ENCODE results near the gene CCNL1. TPM values are rescaled to one million over a fixed set of nuclear protein-coding genes. Genes with fewer than 3 reads are reported as not detected.

The CCNL1 gene
- total RNA-seq, 1 donor from 2014 or later, result 21.2 TPM

- no peak for ATAC-seq
- intact Hi-C loops (cut with DNase I), result no loop called here
Measured at GRCh38 chr3:157152930-157153329, 7.0 kb downstream of the CCNL1 start.

GRCh38 chr3:157152438-157152837 is 7.5 kb downstream of the CCNL1 start:
- no peak for ATAC-seq
- intact Hi-C loops (cut with DNase I), result no loop called here
- no peak for DNase-seq (ENCODE audit: missing footprints)

More at GRCh38 chr3:157152930-157153329, 7.0 kb downstream of the CCNL1 start:
- DNase-seq (ENCODE audit: missing footprints), result no peak

- intact Hi-C loops (cut with DNase I), result no loop called here
- DNase-seq (ENCODE audit: missing footprints), result no peak
- ATAC-seq, result no peak
Measured at GRCh38 chr3:157151627-157152026, 8.3 kb downstream of the CCNL1 start.

GRCh38 chr3:157151151-157151550 is 8.8 kb downstream of the CCNL1 start:
- intact Hi-C loops (cut with DNase I), result no loop called here
- no peak for DNase-seq (ENCODE audit: missing footprints)
- no peak for ATAC-seq

GRCh38 chr3:157149136-157149696 is 10.7 kb downstream of the CCNL1 start:
- ATAC-seq, result no peak
- DNase-seq (ENCODE audit: missing footprints), result no peak
- intact Hi-C loops (cut with DNase I), result no loop called here

- DNase-seq (ENCODE audit: missing footprints) (no peak), ATAC-seq (no peak)
- intact Hi-C loops (cut with DNase I), result no loop called here
Measured at GRCh38 chr3:157148196-157148889, 11.6 kb downstream of the CCNL1 start.

GRCh38 chr3:157147099-157147803 is 12.7 kb downstream of the CCNL1 start:
- no peak for ATAC-seq
- DNase-seq (ENCODE audit: missing footprints), result no peak
- intact Hi-C loops (cut with DNase I), result no loop called here

- ATAC-seq (no peak), DNase-seq (ENCODE audit: missing footprints) (no peak)
- intact Hi-C loops (cut with DNase I), result no loop called here
Measured at GRCh38 chr3:157145606-157146322, 14.2 kb downstream of the CCNL1 start.

- no peak for ATAC-seq
- intact Hi-C loops (cut with DNase I), result no loop called here
- DNase-seq (ENCODE audit: missing footprints), result no peak
Measured at GRCh38 chr3:157142315-157142714, 17.6 kb downstream of the CCNL1 start.

GRCh38 chr3:157139938-157140534 is 19.9 kb downstream of the CCNL1 start:
- no peak for ATAC-seq
- intact Hi-C loops (cut with DNase I), result loop anchor here (5.0 kb wide), 2 partner anchors 593 to 988 kb away; no protein-coding TSS in a partner anchor
- no peak for DNase-seq (ENCODE audit: missing footprints)

GRCh38 chr3:157136647-157137387 is 23.1 kb downstream of the CCNL1 start:
- intact Hi-C loops (cut with DNase I), result loop anchor here (2.0 to 5.0 kb wide), 3 partner anchors 320 to 985 kb away; no protein-coding TSS in a partner anchor
- DNase-seq (ENCODE audit: missing footprints) (no peak), ATAC-seq (peak; percentile 40)

- DNase-seq (ENCODE audit: missing footprints) (no peak), ATAC-seq (peak; percentile 53)
- intact Hi-C loops (cut with DNase I), result loop anchor here (2.0 to 5.0 kb wide), 4 partner anchors 319 to 984 kb away; partner anchors contain the start of gene TIPARP
Measured at GRCh38 chr3:157135671-157136396, 24.1 kb downstream of the CCNL1 start.

GRCh38 chr3:157134620-157135191 is 25.2 kb downstream of the CCNL1 start:
- intact Hi-C loops (cut with DNase I), result loop anchor here (1.0 to 5.0 kb wide), 5 partner anchors 45 to 982 kb away; partner anchors contain the start of genes LEKR1 and TIPARP
- ATAC-seq (peak; percentile 48), DNase-seq (ENCODE audit: missing footprints) (no peak)

- ATAC-seq, result no peak
- intact Hi-C loops (cut with DNase I), result loop anchor here (1.0 to 5.0 kb wide), 3 partner anchors 44 to 459 kb away; partner anchors contain the start of genes LEKR1 and TIPARP
- DNase-seq (ENCODE audit: missing footprints), result no peak
Measured at GRCh38 chr3:157133434-157134320, 26.3 kb downstream of the CCNL1 start.

- ATAC-seq (no peak), DNase-seq (ENCODE audit: missing footprints) (no peak)
- intact Hi-C loops (cut with DNase I), result loop anchor here (5.0 kb wide), 1 partner anchor 306 kb away; the partner anchor contains the start of gene LEKR1
Measured at GRCh38 chr3:157132936-157133335, 27.0 kb downstream of the CCNL1 start.

GRCh38 chr3:157132341-157132740 is 27.6 kb downstream of the CCNL1 start:
- ATAC-seq (no peak), DNase-seq (ENCODE audit: missing footprints) (no peak)
- intact Hi-C loops (cut with DNase I), result loop anchor here (5.0 kb wide), 1 partner anchor 305 kb away; the partner anchor contains the start of gene LEKR1
